ENCODE results near the gene IGSF3.
A peak's percentile ranks its signal among the peaks of the same experiment; 100 is the strongest.
"Not testable (repeated sequence)": the region's sequence is repeated elsewhere in the genome, so short reads cannot be mapped to it uniquely, and the experiment has no call there.

Gene IGSF3

GRCh38 chr1:116595065-116595840 lies 72.3 kb downstream of the IGSF3 start:
- not testable (repeated sequence) for DNase-seq

GRCh38 chr1:116593977-116594376 lies 73.6 kb downstream of the IGSF3 start:
- DNase-seq: not testable (repeated sequence)

GRCh38 chr1:116593401-116593800 lies 74.1 kb downstream of the IGSF3 start:
- DNase-seq: not testable (repeated sequence)

GRCh38 chr1:116591951-116592605 lies 75.5 kb downstream of the IGSF3 start:
- DNase-seq: not testable (repeated sequence)

GRCh38 chr1:116591006-116591950 lies 76.3 kb downstream of the IGSF3 start:
- not testable (repeated sequence) for DNase-seq

GRCh38 chr1:116590359-116591005 lies 77.1 kb downstream of the IGSF3 start:
- DNase-seq: not testable (repeated sequence)

GRCh38 chr1:116589101-116589735 lies 78.3 kb downstream of the IGSF3 start:
- DNase-seq: not testable (repeated sequence)

- no peak for DNase-seq
Measured at GRCh38 chr1:116587501-116588227, 79.9 kb downstream of the IGSF3 start.

GRCh38 chr1:116586741-116587143 lies 80.8 kb downstream of the IGSF3 start:
- no peak for DNase-seq

GRCh38 chr1:116585886-116586285 lies 81.6 kb downstream of the IGSF3 start:
- no peak for DNase-seq

- peak; percentile 35 for DNase-seq
Measured at GRCh38 chr1:116581323-116581885, 86.1 kb downstream of the IGSF3 start.

GRCh38 chr1:116580446-116581322 lies 86.8 kb downstream of the IGSF3 start:
- no peak for DNase-seq

GRCh38 chr1:116579259-116579875 lies 88.2 kb downstream of the IGSF3 start:
- DNase-seq: no peak

GRCh38 chr1:116578581-116578980 lies 89.0 kb downstream of the IGSF3 start:
- no peak for DNase-seq

GRCh38 chr1:116577759-116578314 lies 89.7 kb downstream of the IGSF3 start:
- no peak for DNase-seq

GRCh38 chr1:116574581-116575291 lies 92.8 kb downstream of the IGSF3 start:
- DNase-seq: peak; percentile 36

GRCh38 chr1:116573431-116574095 lies 94.0 kb downstream of the IGSF3 start:
- no peak for DNase-seq

Data from NCI-H2029 treated with DMSO at 0.1 percent for 48 hours (cell line).